Endothelial cell of umbilical vein (primary cell): ENCODE results near the gene GATAD2A.

Experiments
- EZH2 ChIP-seq: IDR thresholded peaks from 2 replicates; pipeline ENCODE4 v1.6.1; 2012; ENCODE audit warnings: borderline replicate concordance, low read depth, mild to moderate bottlenecking, moderate library complexity, low read length, inconsistent platforms; ENCODE audit not compliant: severe bottlenecking
- FOS ChIP-seq: IDR thresholded peaks from 2 replicates; pipeline ENCODE4 v1.6.1; 2011; ENCODE audit warnings: mild to moderate bottlenecking, low read length, moderate library complexity, borderline replicate concordance; ENCODE audit not compliant: insufficient read depth
- JUN ChIP-seq: IDR thresholded peaks from 2 replicates; pipeline ENCODE4 v1.6.1; 2011; ENCODE audit warnings: borderline replicate concordance, low read depth; ENCODE audit not compliant: insufficient read length, insufficient read depth
- POLR2A ChIP-seq: IDR thresholded peaks from 2 replicates; pipeline ENCODE4 v1.6.1; 2012; ENCODE audit warnings: low read depth, mild to moderate bottlenecking, control low read depth, low read length
- POLR2AphosphoS5 ChIP-seq: IDR thresholded peaks from 2 replicates; pipeline ENCODE4 v1.6.1; 2012; ENCODE audit warnings: low read depth, mild to moderate bottlenecking, control low read depth, low read length, moderate library complexity; ENCODE audit not compliant: insufficient read depth
- TF ChIP-seq, protein P1 (sequence below), 2 donors: IDR thresholded peaks; 1 replicate in 1 of 2; 2 replicates in 1 of 2; pipeline ENCODE4 v1.5.1; 2011; ENCODE audit warnings: low read length in 2 of 2, mild to moderate bottlenecking in 2 of 2, moderate library complexity in 2 of 2, control low read depth in 1 of 2, inconsistent platforms in 1 of 2, low read depth in 1 of 2; ENCODE audit not compliant: insufficient read depth in 1 of 2; ENCODE audit errors: extremely low read depth in 1 of 2

- TF ChIP-seq POLR2A (peak; percentile 51), EZH2 (no peak), POLR2AphosphoS5 (peak; percentile 79), FOS (peak; percentile 88), JUN (no peak)
- TF ChIP-seq, protein P1, sequence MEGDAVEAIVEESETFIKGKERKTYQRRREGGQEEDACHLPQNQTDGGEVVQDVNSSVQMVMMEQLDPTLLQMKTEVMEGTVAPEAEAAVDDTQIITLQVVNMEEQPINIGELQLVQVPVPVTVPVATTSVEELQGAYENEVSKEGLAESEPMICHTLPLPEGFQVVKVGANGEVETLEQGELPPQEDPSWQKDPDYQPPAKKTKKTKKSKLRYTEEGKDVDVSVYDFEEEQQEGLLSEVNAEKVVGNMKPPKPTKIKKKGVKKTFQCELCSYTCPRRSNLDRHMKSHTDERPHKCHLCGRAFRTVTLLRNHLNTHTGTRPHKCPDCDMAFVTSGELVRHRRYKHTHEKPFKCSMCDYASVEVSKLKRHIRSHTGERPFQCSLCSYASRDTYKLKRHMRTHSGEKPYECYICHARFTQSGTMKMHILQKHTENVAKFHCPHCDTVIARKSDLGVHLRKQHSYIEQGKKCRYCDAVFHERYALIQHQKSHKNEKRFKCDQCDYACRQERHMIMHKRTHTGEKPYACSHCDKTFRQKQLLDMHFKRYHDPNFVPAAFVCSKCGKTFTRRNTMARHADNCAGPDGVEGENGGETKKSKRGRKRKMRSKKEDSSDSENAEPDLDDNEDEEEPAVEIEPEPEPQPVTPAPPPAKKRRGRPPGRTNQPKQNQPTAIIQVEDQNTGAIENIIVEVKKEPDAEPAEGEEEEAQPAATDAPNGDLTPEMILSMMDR (IDR thresholded peaks at IDR 0.05; ENCODE audit: extremely low read depth in 1 of 2, insufficient read depth in 1 of 2, low read depth in 1 of 2, low read length in 2 of 2) = peak; percentile 17 to 20
These were observed at the start of gene GATAD2A for GRCh38 chr19:19404879-19405860.
